IMR-90 (cell line): Measurements from ENCODE around the gene ADD1. TPM values are rescaled to one million over a fixed set of nuclear protein-coding genes. Genes with fewer than 3 reads are reported as not detected.
"Not testable (repeated sequence)": the region's sequence is repeated elsewhere in the genome, so short reads cannot be mapped to it uniquely, and the experiment has no call there.

Source experiments
- ATAC-seq: fragments of 200-7000 bp; cut with Tn5 transposase; 2 replicates; pipeline ENCODE4 v1.9.1; 2020; ENCODE audit warnings: low read depth, mild to moderate bottlenecking, moderate library complexity
- BruUV-seq: library from RNA; stranded (reverse); fragments of 400-500 nt; replicated peaks from 2 replicates; lab custom pipeline; 2021; lab: Mats Ljungman, UMichigan
- CTCF ChIA-PET: fragments of 300-600 bp; formaldehyde crosslinking; extraction: SDS; loops from one replicate; lab custom pipeline; 2021; ENCODE audit warnings: antibody characterized with exemption; lab: Yijun Ruan, JAX
- POLR2A ChIA-PET: fragments of 300-600 bp; sonication (Branson Sonifier 250); formaldehyde crosslinking; loops from one replicate; lab custom pipeline; 2022; ENCODE audit warnings: antibody characterized with exemption; ENCODE audit not compliant: unreplicated experiment; lab: Charles Lee
- DNase-seq: peaks from one replicate; pipeline ENCODE4 v3.0.0; 2013
- H2AFZ ChIP-seq: replicated peaks from 2 replicates; pipeline ENCODE3; 2013; ENCODE audit warnings: low read length, mild to moderate bottlenecking; ENCODE audit not compliant: poor library complexity
- H2AK5ac ChIP-seq: 2 replicates; pipeline ENCODE4 v1.6.1; 2013; ENCODE audit warnings: low read depth, low read length, inconsistent platforms
- H2AK9ac ChIP-seq: replicated peaks from 2 replicates; pipeline ENCODE3; 2013; ENCODE audit warnings: mild to moderate bottlenecking, low read depth, low read length, moderate library complexity; ENCODE audit not compliant: poor library complexity
- H2BK120ac ChIP-seq: 2 replicates; pipeline ENCODE4 v1.6.1; 2013; ENCODE audit warnings: low read depth, low read length, inconsistent platforms
- H2BK15ac ChIP-seq: 3 replicates; pipeline ENCODE4 v1.6.1; 2013; ENCODE audit warnings: low read depth, low read length, inconsistent platforms
- H2BK20ac ChIP-seq: 2 replicates; pipeline ENCODE4 v1.6.1; 2013; ENCODE audit warnings: low read depth, mild to moderate bottlenecking, inconsistent platforms, low read length, moderate library complexity
- H2BK5ac ChIP-seq: 2 replicates; pipeline ENCODE4 v1.6.1; 2013; ENCODE audit warnings: mild to moderate bottlenecking, low read depth, low read length, inconsistent platforms; ENCODE audit not compliant: poor library complexity, severe bottlenecking
- H3K14ac ChIP-seq: replicated peaks from 2 replicates; pipeline ENCODE4 v1.6.1; 2013; ENCODE audit warnings: low read depth, low read length, inconsistent platforms
- H3K18ac ChIP-seq: 2 replicates; pipeline ENCODE4 v1.6.1; 2013; ENCODE audit warnings: low read depth, low read length, control low read depth
- H3K23ac ChIP-seq: 2 replicates; pipeline ENCODE4 v1.6.1; 2013; ENCODE audit warnings: low read depth, low read length, inconsistent platforms
- H3K27ac ChIP-seq: 2 replicates; pipeline ENCODE4 v1.5.1; 2013; ENCODE audit warnings: mild to moderate bottlenecking, control low read depth, low read length; ENCODE audit not compliant: insufficient read depth
- H3K27me3 ChIP-seq: 2 replicates; pipeline ENCODE4 v1.6.1; 2013; ENCODE audit warnings: low read length; ENCODE audit not compliant: control insufficient read depth, insufficient read depth
- H3K36me3 ChIP-seq: 2 replicates; pipeline ENCODE4 v1.6.1; 2013; ENCODE audit warnings: low read length, mixed read lengths; ENCODE audit not compliant: control insufficient read depth, insufficient read depth
- H3K4ac ChIP-seq: 2 replicates; pipeline ENCODE4 v1.6.1; 2013; ENCODE audit warnings: low read depth, low read length, inconsistent platforms
- H3K4me1 ChIP-seq: 2 replicates; pipeline ENCODE4 v1.6.1; 2013; ENCODE audit warnings: low read length, mixed read lengths; ENCODE audit not compliant: control insufficient read depth, insufficient read depth
- H3K4me2 ChIP-seq: 2 replicates; pipeline ENCODE4 v1.6.1; 2013; ENCODE audit warnings: low read depth, mild to moderate bottlenecking, control low read depth, low read length, moderate library complexity
- H3K4me3 ChIP-seq: 2 replicates; pipeline ENCODE4 v1.5.1; 2013; ENCODE audit warnings: low read depth, mild to moderate bottlenecking, control low read depth, low read length, moderate library complexity; ENCODE audit not compliant: insufficient read depth
- H3K56ac ChIP-seq: 2 replicates; pipeline ENCODE4 v1.6.1; 2013; ENCODE audit warnings: low read length, inconsistent platforms; ENCODE audit not compliant: insufficient read depth; ENCODE audit errors: extremely low read depth
- H3K79me1 ChIP-seq, 2 experiments: 2 replicates each; pipeline ENCODE4 v1.6.1; 2013; ENCODE audit warnings: low read length in 2 of 2, inconsistent platforms in 1 of 2, low read depth in 1 of 2
- H3K9ac ChIP-seq: 2 replicates; pipeline ENCODE4 v1.6.1; 2013; ENCODE audit warnings: low read depth, low read length, control low read depth
- H3K9me1 ChIP-seq: 2 replicates; pipeline ENCODE4 v1.6.1; 2013; ENCODE audit warnings: low read length, inconsistent platforms; ENCODE audit not compliant: insufficient read depth
- H3K9me3 ChIP-seq: 2 replicates; pipeline ENCODE4 v1.6.1; 2013; ENCODE audit warnings: low read length; ENCODE audit not compliant: control insufficient read depth, insufficient read depth
- H4K20me1 ChIP-seq: 2 replicates; pipeline ENCODE4 v1.6.1; 2013; ENCODE audit warnings: low read length, inconsistent platforms; ENCODE audit not compliant: insufficient read depth
- H4K5ac ChIP-seq: 2 replicates; pipeline ENCODE4 v1.6.1; 2013; ENCODE audit warnings: mild to moderate bottlenecking, low read depth, low read length, control low read depth
- H4K8ac ChIP-seq, 2 experiments: 2 replicates each; pipeline ENCODE4 v1.6.1; 2013; ENCODE audit warnings: low read depth in 2 of 2, low read length in 2 of 2, control low read depth in 1 of 2, inconsistent platforms in 1 of 2
- H4K91ac ChIP-seq: 2 replicates; pipeline ENCODE4 v1.6.1; 2013; ENCODE audit warnings: low read depth, low read length, inconsistent platforms; ENCODE audit not compliant: insufficient read depth
- WGBS, 2 experiments: methylation state at CpG; one replicate each; pipeline versions ENCODE4 v1.1.5 to v1.1.7; 2013; ENCODE audit warnings: missing lambda C conversion rate in 2 of 2; ENCODE audit not compliant: insufficient read length in 1 of 2; ENCODE audit errors: extremely low coverage in 2 of 2; 5-methylcytosine and 5-hydroxymethylcytosine counted together
- dilution Hi-C: fragments of 300-500 bp; cut with HindIII; formaldehyde crosslinking; loops from one replicate; pipeline ENCODE4 v1.14.3; 2018; ENCODE audit warnings: low sequenced_read_pairs; ENCODE audit not compliant: unreplicated experiment
- in situ Hi-C: fragments of 300-500 bp; cut with MboI; formaldehyde crosslinking; loops from 3 replicates; pipeline ENCODE4 v1.14.3; 2019; ENCODE audit warnings: low sequenced_read_pairs, inconsistent platforms, mixed read lengths
- intact Hi-C: fragments of 100-400 bp; cut with micrococcal nuclease; formaldehyde crosslinking; loops from 2 replicates; pipeline ENCODE4 v1.10.0; 2022
- polyA plus RNA-seq, 3 experiments: library from polyadenylated mRNA; depleted of rRNA; stranded (reverse); fragments of >200 nt; gene quantifications; 2 replicates each; pipeline ENCODE4 v1.2.3, GENCODE V29; 2012; ENCODE audit warnings: low replicate concordance in 1 of 3
- total RNA-seq: library from RNA; depleted of rRNA; stranded (reverse); fragments of >200 nt; gene quantifications from 2 replicates; pipeline ENCODE4 v1.2.3, GENCODE V29; 2012

Gene ADD1
- total and polyA plus RNA-seq, 2 of the 4 experiments (the other 2 are of a cell fraction), result 122 to 215 TPM

GRCh38 chr4:2916696-2917095, 73.1 kb downstream of the ADD1 start:
- H4K5ac ChIP-seq, H3K4me1 ChIP-seq, H3K9ac ChIP-seq, H3K9me3 ChIP-seq, ATAC-seq, H3K4me3 ChIP-seq, H4K91ac ChIP-seq, H3K9me1 ChIP-seq, H3K14ac ChIP-seq, H3K56ac ChIP-seq, H2BK15ac ChIP-seq, H3K23ac ChIP-seq, H4K20me1 ChIP-seq, H3K4me2 ChIP-seq, H3K27ac ChIP-seq, H2BK120ac ChIP-seq, BruUV-seq, in situ Hi-C loops, H2AK9ac ChIP-seq, H3K18ac ChIP-seq, DNase-seq, H4K8ac ChIP-seq, intact Hi-C loops, H2AFZ ChIP-seq, H3K27me3 ChIP-seq, H2BK20ac ChIP-seq, CTCF ChIA-PET, H2BK5ac ChIP-seq, H3K4ac ChIP-seq, POLR2A ChIA-PET, H2AK5ac ChIP-seq, dilution Hi-C loops: not testable (repeated sequence)
- Histone ChIP-seq H3K79me1 (peaks cover 3 to 30% of the 10 kb centered on the region in 2 experiments), H3K36me3 (peaks cover 40% of the 10 kb centered on the region)
- no CpG with 5 or more reads among the region's 2 CpGs for WGBS, 2 experiments

- intact Hi-C loops, H3K9me3 ChIP-seq, CTCF ChIA-PET, BruUV-seq, H4K5ac ChIP-seq, POLR2A ChIA-PET, H3K56ac ChIP-seq, H3K27ac ChIP-seq, H2AK9ac ChIP-seq, H4K20me1 ChIP-seq, H2BK15ac ChIP-seq, H2BK20ac ChIP-seq, H2AFZ ChIP-seq, H3K23ac ChIP-seq, H2AK5ac ChIP-seq, H3K4me3 ChIP-seq, H3K27me3 ChIP-seq, H3K4ac ChIP-seq, H3K14ac ChIP-seq, H2BK120ac ChIP-seq, H4K91ac ChIP-seq, dilution Hi-C loops, ATAC-seq, H2BK5ac ChIP-seq, H3K4me2 ChIP-seq, H3K9me1 ChIP-seq, H3K4me1 ChIP-seq, H3K18ac ChIP-seq, in situ Hi-C loops, DNase-seq, H4K8ac ChIP-seq, H3K9ac ChIP-seq: not testable (repeated sequence)
- Histone ChIP-seq H3K79me1 (peaks cover 5 to 33% of the 10 kb centered on the region in 2 experiments), H3K36me3 (peaks cover 34% of the 10 kb centered on the region)
- WGBS, 2 experiments, result no CpG with 5 or more reads among the region's 2 CpGs
These were observed 74.7 kb downstream of the ADD1 start for GRCh38 chr4:2918300-2918699.
